K562 (cell line): ENCODE data around the gene RNU6-9. TPM values are rescaled to one million over a fixed set of nuclear protein-coding genes. Genes with fewer than 3 reads are reported as not detected.

Experiments used
- ATF6 ChIP-seq: sonication (generic); formaldehyde crosslinking; IDR thresholded peaks from 2 replicates; pipeline ENCODE4 v1.4.0; 2020; ENCODE audit warnings: mild to moderate bottlenecking, missing genetic modification reagents
- CHCHD3 ChIP-seq: fragments of 250-450 bp; sonication (Bioruptor Pico); IDR thresholded peaks from 2 replicates; pipeline ENCODE4 v2.1.2; 2022; ENCODE audit warnings: mild to moderate bottlenecking
- GABPB1 ChIP-seq: sonication (generic); formaldehyde crosslinking; IDR thresholded peaks from 2 replicates; pipeline ENCODE4 v1.8.0; 2022; ENCODE audit warnings: mild to moderate bottlenecking, missing genetic modification reagents
- MBD1 ChIP-seq: fragments of 250-450 bp; sonication (Bioruptor Pico); IDR thresholded peaks from 2 replicates; pipeline ENCODE4 v1.8.0; 2022; ENCODE audit warnings: inconsistent platforms
- NEUROD1 ChIP-seq: fragments of 150-350 bp; IDR thresholded peaks from 2 replicates; pipeline ENCODE4 v1.6.1; 2014; ENCODE audit warnings: borderline replicate concordance, low read length, low read depth; ENCODE audit not compliant: partially characterized antibody
- NR2C1 ChIP-seq, 2 experiments: fragments of 450-650 bp; IDR thresholded peaks; 2 replicates each; pipeline ENCODE4 v1.6.1; 2017; ENCODE audit warnings: mild to moderate bottlenecking in 2 of 2, antibody characterized with exemption in 1 of 2, inconsistent platforms in 1 of 2, missing compliant biosample characterization in 1 of 2, missing genetic modification characterization in 1 of 2
- PPARD ChIP-seq: fragments of 250-450 bp; sonication (Bioruptor Pico); IDR thresholded peaks from 2 replicates; pipeline ENCODE4 v1.8.0; 2022; ENCODE audit warnings: inconsistent platforms, mild to moderate bottlenecking, moderate library complexity
- PRMT5 ChIP-seq: sonication (generic); formaldehyde crosslinking; IDR thresholded peaks from 2 replicates; pipeline ENCODE4 v1.5.0; 2020; ENCODE audit warnings: missing genetic modification reagents
- SIN3B ChIP-seq: fragments of 450-650 bp; IDR thresholded peaks from 2 replicates; pipeline ENCODE4 v1.6.1; 2017; ENCODE audit warnings: low read depth, mild to moderate bottlenecking, moderate library complexity
- SIRT6 ChIP-seq: IDR thresholded peaks from one replicate; pipeline ENCODE4 v1.6.1; 2012; ENCODE audit warnings: low read depth, mild to moderate bottlenecking, control low read depth, inconsistent platforms, low read length, moderate library complexity
- TRIM28 ChIP-seq: fragments of 450-650 bp; IDR thresholded peaks from 2 replicates; pipeline ENCODE4 v1.6.1; 2017
- ZBED1 ChIP-seq: IDR thresholded peaks from 2 replicates; pipeline ENCODE4 v1.6.1; 2014
- ZBTB1 ChIP-seq: sonication (generic); formaldehyde crosslinking; IDR thresholded peaks from 2 replicates; pipeline ENCODE4 v1.8.1; 2023; ENCODE audit warnings: missing genetic modification reagents, low read depth, mild to moderate bottlenecking, borderline replicate concordance
- ZFP91 ChIP-seq: sonication (generic); formaldehyde crosslinking; IDR thresholded peaks from 2 replicates; pipeline ENCODE4 v1.8.0; 2022; ENCODE audit warnings: mild to moderate bottlenecking, missing genetic modification reagents
- ZNF197 ChIP-seq: fragments of 200-800 bp; sonication (Bioruptor generic); IDR thresholded peaks from 2 replicates; pipeline ENCODE4 v1.6.1; 2016; ENCODE audit warnings: low read depth, missing genetic modification characterization, missing compliant biosample characterization
- ZNF518B ChIP-seq: fragments of 250-450 bp; sonication (Bioruptor Pico); IDR thresholded peaks from 2 replicates; pipeline ENCODE4 v1.5.0; 2021; ENCODE audit warnings: mild to moderate bottlenecking, moderate library complexity
- ZNF551 ChIP-seq: fragments of 250-450 bp; sonication (Bioruptor Pico); IDR thresholded peaks from 2 replicates; pipeline ENCODE4 v1.5.0; 2021; ENCODE audit warnings: mild to moderate bottlenecking, moderate library complexity
- ZNF584 ChIP-seq: fragments of 200-800 bp; sonication (Bioruptor generic); IDR thresholded peaks from 2 replicates; pipeline ENCODE4 v1.6.1; 2016; ENCODE audit warnings: low read depth, mild to moderate bottlenecking, missing genetic modification characterization, missing compliant biosample characterization
- ZNF785 ChIP-seq: fragments of 250-450 bp; sonication (Bioruptor Pico); IDR thresholded peaks from 2 replicates; pipeline ENCODE4 v1.4.0; 2020; ENCODE audit warnings: mild to moderate bottlenecking
- polyA plus RNA-seq, 8 experiments: library from polyadenylated mRNA; depleted of rRNA in 4 of 8; stranded (reverse) in 5 of 8; unstranded in 3 of 8; fragments of >200 nt; fragmentation: Nextera tagmentation in 2 of 8; fragmentation: Illumina TruSeq in 1 of 8; extraction: Ambion mirVana in 2 of 8; extraction: Trizol in 1 of 8; gene quantifications; 2 replicates each; pipeline versions ENCODE4 v1.2.1 to v1.2.3, GENCODE V29; 2011 to 2014; ENCODE audit warnings: inconsistent platforms in 1 of 8, missing spikeins in 1 of 8
- total RNA-seq, 7 experiments: library from RNA; depleted of rRNA in 6 of 7; stranded (reverse); fragments of >200 nt in 6 of 7; fragmentation: Illumina TruSeq in 2 of 7; extraction: Trizol in 2 of 7; gene quantifications; 2 replicates each; pipeline versions ENCODE4 v1.2.1 to v1.2.3, GENCODE V29; 2011 to 2021; ENCODE audit warnings: low replicate concordance in 1 of 7

Gene RNU6-9
- total and polyA plus RNA-seq, 9 of the 15 experiments (the other 6 are each of a cell fraction or from before 2014, with no cell fraction given) = not detected

- no peak for TF ChIP-seq ZFP91 (CRISPR knock-in tag)
- no peak for TF ChIP-seq SIRT6
- TF ChIP-seq ZNF551 = no peak
- no peak for TF ChIP-seq CHCHD3 (CRISPR knock-in tag)
- peak; percentile 35 for TF ChIP-seq NEUROD1
- TF ChIP-seq ZNF584 (CRISPR knock-in tag) = no peak
- no peak for TF ChIP-seq ATF6 (CRISPR knock-in tag)
- no peak; the same call in 1 of the 2 replicates for TF ChIP-seq ZBED1
- peak; percentile 71 for TF ChIP-seq GABPB1 (CRISPR knock-in tag)
- TF ChIP-seq MBD1 = no peak
- TF ChIP-seq TRIM28 = no peak; the same call in 1 of the 2 replicates
- no peak for TF ChIP-seq SIN3B
- TF ChIP-seq ZNF785 (CRISPR knock-in tag) = no peak
- TF ChIP-seq PRMT5 = no peak
- TF ChIP-seq PPARD = no peak
- TF ChIP-seq ZNF197 (CRISPR knock-in tag) = no peak
- TF ChIP-seq ZNF518B (CRISPR knock-in tag) = no peak
- peak; percentile 94 for TF ChIP-seq ZBTB1 (CRISPR knock-in tag)
- no peak for TF ChIP-seq NR2C1 (IDR thresholded peaks at IDR 0.05)
- no peak for TF ChIP-seq NR2C1 (tag; IDR thresholded peaks at IDR 0.05)
These were observed 24.3 kb downstream of the RNU6-9 start, which contains the start of gene KISS1R (continued) for GRCh38 chr19:917323-918151.
